ENCODE measurements around the gene DOC2B. TPM values are rescaled to one million over a fixed set of nuclear protein-coding genes. Genes with fewer than 3 reads are reported as not detected.
A peak's percentile ranks its signal among the peaks of the same experiment; 100 is the strongest.

DOC2B gene
- polyA plus RNA-seq, 3 donors = 0.02 to 0.19 TPM; not detected in 1

GRCh38 chr17:151886-152859, 29.3 kb downstream of the DOC2B start:
- no peaks in the 10 kb centered on the region for H3K9me3 Mint-ChIP-seq
- Histone ChIP-seq H3K9me3 (replicated peaks in 1 of 2; ENCODE audit: control insufficient read depth in 1 of 2, insufficient read depth in 1 of 2, low read length in 2 of 2) (no peaks in the 10 kb centered on the region), H3K4me2 (replicated peaks; ENCODE audit: extremely low read depth, low read length, poor library complexity, severe bottlenecking) (no peak overlapping the region), H3K36me3 (replicated peaks in 1 of 2; ENCODE audit: control insufficient read depth in 1 of 2, insufficient read depth in 2 of 2, low read length in 2 of 2) (no peaks in the 10 kb centered on the region), H2AFZ (ENCODE audit: insufficient read depth, low read depth, low read length, poor library complexity, severe bottlenecking) (no peak overlapping the region), H4K20me1 (ENCODE audit: insufficient read depth, low read length) (no peaks in the 10 kb centered on the region), H3K9ac (ENCODE audit: insufficient read depth, low read length, poor library complexity, severe bottlenecking) (no peak overlapping the region), H3K27ac (ENCODE audit: low read depth in 1 of 2, low read length in 2 of 2) (no peak overlapping the region), H3K79me2 (ENCODE audit: insufficient read depth, low read length) (no peaks in the 10 kb centered on the region), H3K4me1 (ENCODE audit: control insufficient read depth in 1 of 2, insufficient read depth in 2 of 2, low read length in 2 of 2) (no peaks in the 10 kb centered on the region), H3K4me3 (replicated peaks in 1 of 3; ENCODE audit: low read depth in 2 of 3, low read length in 3 of 3) (no peak overlapping the region), H3K27me3 (ENCODE audit: control insufficient read depth in 2 of 2, insufficient read depth in 2 of 2, low read length in 2 of 2) (no peaks in the 10 kb centered on the region)
- H3K27me3 Mint-ChIP-seq (ENCODE audit: low read depth in 3 of 3) = peaks cover 1 to 8% (median 3%) of the 10 kb centered on the region in 3 donors
- WGBS (ENCODE audit: insufficient coverage) = 89% methylated on average over 17 of the region's 26 CpGs
- no peak overlapping the region for H3K4me3 Mint-ChIP-seq
- no peak for DNase-seq
- H3K27ac Mint-ChIP-seq = peak overlapping the region in 1 of 7 donors; percentile 62
- H3K4me1 Mint-ChIP-seq = no peaks in the 10 kb centered on the region
- intact Hi-C loops (cut with micrococcal nuclease) = no loop called here
- H3K36me3 Mint-ChIP-seq = no peaks in the 10 kb centered on the region
- no peak for TF ChIP-seq CTCF (IDR thresholded peaks at IDR 0.05)

- H3K27ac ChIP-seq (ENCODE audit: low read depth in 1 of 2, low read length in 2 of 2) = no peak overlapping the region
- no peaks in the 10 kb centered on the region for H3K36me3 Mint-ChIP-seq
- intact Hi-C loops (cut with micrococcal nuclease) = no loop called here
- WGBS (ENCODE audit: insufficient coverage) = no CpG with 5 or more reads among the region's 2 CpGs
- no peaks in the 10 kb centered on the region for H3K4me1 Mint-ChIP-seq
- H3K27me3 Mint-ChIP-seq (ENCODE audit: low read depth in 3 of 3) = peaks cover 1 to 8% (median 5%) of the 10 kb centered on the region in 3 donors
- H2AFZ ChIP-seq (ENCODE audit: insufficient read depth, low read depth, low read length, poor library complexity, severe bottlenecking) = no peak overlapping the region
- H3K9me3 Mint-ChIP-seq = no peaks in the 10 kb centered on the region
- H4K20me1 ChIP-seq (ENCODE audit: insufficient read depth, low read length) = no peaks in the 10 kb centered on the region
- H3K9ac ChIP-seq (ENCODE audit: insufficient read depth, low read length, poor library complexity, severe bottlenecking) = no peak overlapping the region
- H3K4me1 ChIP-seq (ENCODE audit: control insufficient read depth in 1 of 2, insufficient read depth in 2 of 2, low read length in 2 of 2) = no peaks in the 10 kb centered on the region
- H3K36me3 ChIP-seq (replicated peaks in 1 of 2; ENCODE audit: control insufficient read depth in 1 of 2, insufficient read depth in 2 of 2, low read length in 2 of 2) = no peaks in the 10 kb centered on the region
- H3K4me3 ChIP-seq (replicated peaks in 1 of 3; ENCODE audit: low read depth in 2 of 3, low read length in 3 of 3) = no peak overlapping the region
- no peak overlapping the region for H3K4me3 Mint-ChIP-seq
- no peaks in the 10 kb centered on the region for H3K9me3 ChIP-seq (replicated peaks in 1 of 2; ENCODE audit: control insufficient read depth in 1 of 2, insufficient read depth in 1 of 2, low read length in 2 of 2)
- H3K79me2 ChIP-seq (ENCODE audit: insufficient read depth, low read length) = no peaks in the 10 kb centered on the region
- H3K27ac Mint-ChIP-seq = no peak overlapping the region
- no peaks in the 10 kb centered on the region for H3K27me3 ChIP-seq (ENCODE audit: control insufficient read depth in 2 of 2, insufficient read depth in 2 of 2, low read length in 2 of 2)
- H3K4me2 ChIP-seq (replicated peaks; ENCODE audit: extremely low read depth, low read length, poor library complexity, severe bottlenecking) = no peak overlapping the region
- no peak for TF ChIP-seq CTCF (IDR thresholded peaks at IDR 0.05)
- no peak for DNase-seq
These were observed 30.4 kb downstream of the DOC2B start for GRCh38 chr17:151004-151403.
